ENCODE results near the gene CDH22.

CDH22 gene, protein sequence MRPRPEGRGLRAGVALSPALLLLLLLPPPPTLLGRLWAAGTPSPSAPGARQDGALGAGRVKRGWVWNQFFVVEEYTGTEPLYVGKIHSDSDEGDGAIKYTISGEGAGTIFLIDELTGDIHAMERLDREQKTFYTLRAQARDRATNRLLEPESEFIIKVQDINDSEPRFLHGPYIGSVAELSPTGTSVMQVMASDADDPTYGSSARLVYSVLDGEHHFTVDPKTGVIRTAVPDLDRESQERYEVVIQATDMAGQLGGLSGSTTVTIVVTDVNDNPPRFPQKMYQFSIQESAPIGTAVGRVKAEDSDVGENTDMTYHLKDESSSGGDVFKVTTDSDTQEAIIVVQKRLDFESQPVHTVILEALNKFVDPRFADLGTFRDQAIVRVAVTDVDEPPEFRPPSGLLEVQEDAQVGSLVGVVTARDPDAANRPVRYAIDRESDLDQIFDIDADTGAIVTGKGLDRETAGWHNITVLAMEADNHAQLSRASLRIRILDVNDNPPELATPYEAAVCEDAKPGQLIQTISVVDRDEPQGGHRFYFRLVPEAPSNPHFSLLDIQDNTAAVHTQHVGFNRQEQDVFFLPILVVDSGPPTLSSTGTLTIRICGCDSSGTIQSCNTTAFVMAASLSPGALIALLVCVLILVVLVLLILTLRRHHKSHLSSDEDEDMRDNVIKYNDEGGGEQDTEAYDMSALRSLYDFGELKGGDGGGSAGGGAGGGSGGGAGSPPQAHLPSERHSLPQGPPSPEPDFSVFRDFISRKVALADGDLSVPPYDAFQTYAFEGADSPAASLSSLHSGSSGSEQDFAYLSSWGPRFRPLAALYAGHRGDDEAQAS

GRCh38 chr20:46308258-46309157 is at the start of gene CDH22:
Gene CDH22, minus strand, starts transcription at chr20:46308498. Its CDS starts 57,204 bp downstream, at chr20:46251294.
- H3K4me3 ChIP-seq (ENCODE audit: low read depth, low read length) = peak within 1 kb of the TSS; percentile 65

DNA sequence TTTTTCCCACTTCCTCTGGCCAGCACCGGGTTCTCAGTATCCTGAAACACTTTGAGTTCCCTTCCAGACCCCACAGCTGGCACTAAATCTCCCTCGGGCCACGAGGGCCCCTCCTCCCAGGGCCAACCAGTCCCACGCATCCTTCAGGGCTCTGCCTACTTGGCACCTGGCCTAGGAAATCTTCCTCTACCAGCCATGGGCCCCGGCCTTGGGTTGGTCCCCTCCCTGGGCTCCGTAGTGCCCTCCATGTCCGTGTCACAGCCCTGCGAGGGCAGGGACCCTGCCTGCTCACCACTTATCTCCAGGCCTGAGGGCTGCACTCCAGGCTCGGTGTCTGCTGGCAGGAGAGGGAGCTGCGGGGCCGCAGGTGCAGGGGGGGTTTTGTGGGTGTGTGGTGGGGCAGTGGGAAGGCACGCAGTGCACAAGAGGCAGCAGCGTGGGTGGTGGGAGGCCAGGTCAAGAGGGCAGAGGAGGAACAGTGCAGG is 48.8 kb upstream of the CDH22 start:
- H3K4me3 ChIP-seq (ENCODE audit: low read depth, low read length) = no peak overlapping the region

GRCh38 chr20:46356195-46357029 is 48.1 kb upstream of the CDH22 start:
- H3K4me3 ChIP-seq (ENCODE audit: low read depth, low read length) = no peak overlapping the region

DNA sequence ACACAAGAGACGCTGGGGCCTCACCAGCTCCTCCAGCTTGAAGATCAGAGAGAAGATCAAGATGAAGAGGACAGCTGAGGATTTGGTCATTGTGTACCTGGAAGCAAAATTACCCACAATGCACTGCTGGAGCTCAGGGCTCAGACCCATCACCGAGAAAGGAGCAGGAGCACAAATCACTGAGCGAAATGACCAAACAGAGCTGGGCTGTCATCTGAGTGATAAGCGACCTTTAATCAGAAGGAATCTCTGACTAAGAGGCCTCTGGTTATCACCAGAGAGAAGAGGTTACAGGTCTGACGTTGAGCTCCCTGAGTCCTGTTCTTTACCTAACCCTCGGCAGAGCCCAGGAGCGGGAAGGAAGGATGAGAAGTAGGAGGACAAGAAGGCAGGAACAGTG is 47.5 kb upstream of the CDH22 start:
- H3K4me3 ChIP-seq (ENCODE audit: low read depth, low read length) = no peak overlapping the region

GRCh38 chr20:46354920-46355654 is 46.8 kb upstream of the CDH22 start:
- no peak overlapping the region for H3K4me3 ChIP-seq (ENCODE audit: low read depth, low read length)

- no peak overlapping the region for H3K4me3 ChIP-seq (ENCODE audit: low read depth, low read length)
Observed at GRCh38 chr20:46354207-46354555, 45.9 kb upstream of the CDH22 start.

- no peak overlapping the region for H3K4me3 ChIP-seq (ENCODE audit: low read depth, low read length)
Observed at GRCh38 chr20:46353500-46354206, 45.4 kb upstream of the CDH22 start.

- no peak overlapping the region for H3K4me3 ChIP-seq (ENCODE audit: low read depth, low read length)
Observed at GRCh38 chr20:46352370-46352938, 44.2 kb upstream of the CDH22 start.

DNA sequence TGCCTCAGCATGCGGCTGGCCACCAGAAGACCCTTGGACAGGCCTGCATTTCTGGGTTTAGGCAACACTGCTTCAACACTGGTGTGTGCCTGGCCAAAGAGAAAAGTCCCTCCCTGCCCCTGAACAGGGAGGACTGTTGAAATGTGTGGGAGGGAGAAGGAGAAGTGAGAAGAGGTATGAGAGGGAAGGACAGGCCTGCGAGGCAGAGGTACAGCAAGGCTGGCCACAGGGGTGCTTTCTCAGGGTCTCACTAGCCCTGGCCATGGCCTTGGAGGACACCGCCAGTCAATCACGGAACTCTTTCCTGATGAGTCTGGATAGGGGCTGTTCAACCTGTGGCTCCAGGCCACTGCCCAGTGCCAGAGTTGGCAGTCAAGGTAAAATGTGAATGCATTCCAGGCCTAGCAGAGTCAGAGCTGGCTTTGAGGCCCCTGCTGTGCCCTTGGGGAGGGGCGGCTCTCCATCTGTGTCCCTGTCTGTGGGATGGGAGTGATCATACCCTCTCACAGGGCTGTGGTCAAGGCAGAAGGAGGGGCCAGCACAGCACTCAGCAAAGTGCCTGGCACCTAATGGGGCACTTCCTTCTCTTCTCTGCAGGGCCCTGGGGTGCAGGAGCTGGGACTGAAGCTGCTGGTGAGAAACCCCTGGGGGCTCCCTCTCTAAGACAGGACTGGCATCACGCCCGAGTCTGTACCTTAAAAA is 43.2 kb upstream of the CDH22 start:
- H3K4me3 ChIP-seq (ENCODE audit: low read depth, low read length) = no peak overlapping the region

GRCh38 chr20:46350986-46351267 is 42.6 kb upstream of the CDH22 start:
- H3K4me3 ChIP-seq (ENCODE audit: low read depth, low read length) = no peak overlapping the region

GRCh38 chr20:46350201-46350985 is 42.1 kb upstream of the CDH22 start:
- no peak overlapping the region for H3K4me3 ChIP-seq (ENCODE audit: low read depth, low read length)

GRCh38 chr20:46349742-46350056 is 41.4 kb upstream of the CDH22 start:
- no peak overlapping the region for H3K4me3 ChIP-seq (ENCODE audit: low read depth, low read length)

GRCh38 chr20:46349035-46349741 is 40.9 kb upstream of the CDH22 start:
- H3K4me3 ChIP-seq (ENCODE audit: low read depth, low read length) = no peak overlapping the region

DNA sequence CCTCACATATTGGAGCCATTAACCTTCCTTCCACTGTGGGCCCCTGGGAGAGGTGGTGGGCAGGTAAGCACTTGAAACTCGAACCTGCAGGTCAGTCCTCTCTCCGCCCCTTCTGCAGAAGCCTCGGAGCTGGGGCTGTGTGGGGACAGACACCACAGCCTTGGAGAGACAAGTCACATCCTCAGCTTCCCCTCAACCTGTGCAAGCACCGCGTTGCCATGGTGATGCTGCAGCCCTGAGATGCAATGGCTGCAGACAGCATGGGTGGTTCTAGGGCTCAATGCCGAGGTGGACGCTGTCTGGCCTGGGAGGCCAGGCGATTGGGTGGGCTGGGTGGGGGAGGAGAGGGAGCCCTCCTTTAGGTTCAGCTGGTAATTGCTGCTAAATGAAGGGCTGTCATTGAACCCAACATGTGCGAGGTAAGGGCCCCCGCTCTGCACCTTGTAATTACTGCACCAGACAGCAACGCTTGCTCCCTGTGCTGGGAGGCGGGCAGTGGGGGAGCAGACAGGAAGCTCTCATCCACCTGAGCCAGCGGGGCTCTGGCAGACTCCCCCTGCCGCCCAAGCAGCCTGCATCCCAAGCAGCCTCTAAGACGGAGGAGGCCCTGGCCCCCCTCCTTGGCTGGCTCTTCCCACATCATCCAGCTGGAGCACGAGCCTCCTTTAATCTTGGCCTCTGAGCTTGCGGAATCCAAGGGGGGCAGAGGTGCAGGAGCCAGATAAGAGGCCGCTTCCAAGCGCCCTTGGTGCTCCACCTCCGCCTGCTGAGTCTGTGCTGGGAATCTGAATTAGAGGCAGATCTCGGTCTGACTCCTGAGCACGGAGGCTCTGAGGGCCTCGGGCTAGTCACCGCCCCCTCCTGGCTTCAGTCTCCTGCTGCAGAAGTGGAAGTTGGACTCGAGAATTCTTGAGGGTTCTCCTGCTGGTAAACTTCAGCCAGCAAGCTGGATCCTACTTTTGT is 39.8 kb upstream of the CDH22 start:
- no peak overlapping the region for H3K4me3 ChIP-seq (ENCODE audit: low read depth, low read length)

GRCh38 chr20:46346770-46347169 is 38.5 kb upstream of the CDH22 start:
- H3K4me3 ChIP-seq (ENCODE audit: low read depth, low read length) = no peak overlapping the region

Measured in iPS-11a (cell line).